T follicular helper cell (primary cell): ENCODE data around the gene AP2B1.

Source experiments
- DNase-seq: peaks from one replicate; pipeline ENCODE4 v3.0.0-alpha.2; 2020; ENCODE audit warnings: low read depth

Gene AP2B1

GRCh38 chr17:35630530-35631148, 43.5 kb downstream of the AP2B1 start:
- DNase-seq: no peak

DNA sequence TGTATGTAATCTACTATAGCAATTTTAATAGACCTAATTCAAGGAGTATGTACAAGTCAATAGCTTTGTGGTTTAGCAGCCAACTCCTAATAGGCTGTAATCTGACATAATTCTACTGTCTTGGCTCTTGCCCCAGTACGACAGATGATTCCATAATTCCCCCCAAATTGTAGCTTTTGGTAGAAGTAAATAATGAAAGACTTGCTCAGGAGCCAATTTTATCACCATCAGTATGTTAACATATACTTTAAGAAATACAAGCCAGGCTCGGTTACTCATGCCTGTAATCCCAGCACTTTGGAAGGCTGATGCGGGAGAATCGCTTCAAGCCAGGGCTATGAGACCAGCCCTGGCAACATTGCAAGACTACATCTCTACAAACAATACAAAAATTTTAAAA, 53.9 kb downstream of the AP2B1 start:
- DNase-seq: no peak

DNA sequence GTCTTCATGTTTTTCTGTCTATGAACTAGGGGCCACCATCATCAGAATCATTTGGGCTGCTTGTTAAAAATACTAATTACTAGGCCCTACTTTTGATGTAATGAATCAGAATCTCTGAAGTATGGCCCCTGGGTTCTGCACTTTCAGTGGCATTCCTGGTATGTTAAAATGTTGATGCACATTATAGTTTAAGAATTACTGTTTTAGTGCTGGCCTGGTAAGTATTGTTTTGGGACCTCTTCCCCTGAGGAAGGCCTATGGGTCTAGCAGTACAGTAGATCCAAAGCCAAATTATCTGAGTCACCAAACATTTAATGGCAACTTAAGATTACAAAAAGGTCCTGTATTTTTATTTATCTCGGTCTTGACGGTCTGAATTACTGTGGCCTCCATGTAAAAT, 58.8 kb downstream of the AP2B1 start:
- no peak for DNase-seq

- no peak for DNase-seq
These were observed 64.3 kb downstream of the AP2B1 start for GRCh38 chr17:35651467-35651866.

DNA sequence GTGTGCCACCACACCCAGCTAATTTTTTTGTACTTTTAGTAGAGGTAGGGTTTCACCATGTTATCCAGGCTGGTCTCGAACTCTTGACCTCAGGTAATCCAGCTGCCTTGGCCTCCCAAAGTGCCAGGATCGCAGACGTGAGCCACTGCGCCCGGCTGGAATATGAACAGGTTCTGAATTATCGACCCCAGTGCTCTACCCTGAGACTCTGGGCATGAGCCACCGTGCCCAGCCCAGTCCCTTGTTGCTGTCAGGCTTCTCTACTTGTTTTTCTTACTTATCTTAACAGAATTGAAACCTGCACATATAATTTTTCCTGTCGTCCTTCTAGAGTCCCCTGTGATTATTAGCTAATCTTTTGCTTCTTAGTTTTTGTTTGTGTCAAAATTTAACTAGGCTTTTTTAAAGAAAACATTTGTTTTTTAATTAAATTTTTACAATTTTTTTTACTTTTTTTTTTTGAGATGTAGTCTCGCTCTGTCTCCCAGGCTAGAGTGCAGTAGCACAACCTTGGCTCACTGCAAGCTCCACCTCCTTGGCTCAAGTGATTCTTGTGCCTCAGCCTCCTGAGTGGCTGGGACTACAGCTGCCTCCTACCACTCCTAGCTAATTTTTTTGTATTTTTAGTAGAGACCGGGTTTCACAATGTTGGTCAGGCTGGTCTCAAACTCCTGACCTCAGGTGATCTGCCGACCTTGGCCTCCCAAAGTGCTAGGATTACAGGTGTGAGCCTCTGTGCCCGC, 66.7 kb downstream of the AP2B1 start:
- no peak for DNase-seq

GRCh38 chr17:35655303-35655702, 68.2 kb downstream of the AP2B1 start:
- DNase-seq: no peak

GRCh38 chr17:35660902-35661301, 73.8 kb downstream of the AP2B1 start:
- no peak for DNase-seq

DNA sequence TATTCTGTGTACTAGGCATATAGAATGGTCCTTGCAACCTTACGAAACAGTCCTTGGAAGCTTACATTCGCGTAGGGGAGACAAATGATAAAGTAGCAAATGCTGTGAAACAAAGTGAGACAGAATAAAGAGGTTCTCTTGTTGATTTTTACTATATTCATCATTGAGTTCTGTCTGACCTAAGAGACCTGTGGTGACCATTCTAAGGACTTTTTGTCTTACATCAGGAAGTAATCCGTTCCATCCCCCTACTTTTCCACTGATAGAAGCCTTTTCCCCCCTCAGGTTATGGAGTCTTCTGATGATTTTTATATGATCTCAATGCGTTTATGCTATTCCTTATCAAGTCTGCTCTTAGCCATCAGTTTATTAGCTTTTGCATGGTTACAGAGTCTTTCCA, 77.6 kb downstream of the AP2B1 start:
- DNase-seq: no peak

DNA sequence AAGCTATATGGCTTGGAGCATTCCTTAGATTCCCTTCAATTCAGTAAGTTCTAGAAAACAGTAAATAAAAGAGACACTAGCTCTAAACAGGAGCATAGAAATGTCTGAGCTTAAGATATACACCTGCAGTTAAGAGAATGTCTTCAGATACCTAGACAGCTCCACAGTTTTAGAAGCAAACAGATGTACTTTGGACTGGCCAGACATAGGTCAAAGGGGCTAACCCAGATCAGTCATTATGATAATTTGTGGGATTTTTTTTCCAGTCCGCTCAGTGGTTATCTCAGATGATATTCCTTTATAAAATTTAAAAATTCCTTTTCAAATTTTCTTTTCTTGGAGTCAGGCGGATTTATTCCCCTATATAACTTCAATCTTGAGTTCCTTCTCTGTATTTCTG, 78.5 kb downstream of the AP2B1 start:
- no peak for DNase-seq

GRCh38 chr17:35666070-35666469, 78.9 kb downstream of the AP2B1 start:
- no peak for DNase-seq

DNA sequence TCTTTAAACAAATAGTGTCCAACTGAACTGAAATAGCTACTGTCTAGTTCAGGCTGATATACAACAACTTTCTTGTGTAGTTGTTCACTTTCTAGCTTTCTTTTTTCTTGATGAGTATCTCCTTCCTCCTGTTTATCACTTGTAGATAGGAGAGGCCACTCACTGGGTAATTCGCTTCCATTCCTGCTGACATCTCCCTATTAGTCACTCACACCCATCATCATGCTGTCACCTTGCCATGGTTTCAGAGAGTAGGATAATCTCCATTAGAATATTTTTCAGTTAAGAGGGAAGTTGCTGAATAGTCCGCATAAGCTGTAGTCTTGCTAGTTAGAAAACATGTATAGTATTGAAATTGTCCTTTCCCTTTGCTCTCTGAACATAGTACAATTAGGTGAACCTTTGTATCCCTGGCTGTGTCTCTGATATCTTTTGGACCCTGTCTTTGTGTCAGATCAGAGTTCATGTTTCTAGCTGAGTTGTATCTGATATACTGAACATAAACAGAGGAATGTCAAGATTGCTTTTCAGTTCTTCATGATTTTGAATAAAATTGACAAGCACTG, 79.9 kb downstream of the AP2B1 start:
- no peak for DNase-seq

GRCh38 chr17:35668802-35669201, 81.7 kb downstream of the AP2B1 start:
- no peak for DNase-seq

DNA sequence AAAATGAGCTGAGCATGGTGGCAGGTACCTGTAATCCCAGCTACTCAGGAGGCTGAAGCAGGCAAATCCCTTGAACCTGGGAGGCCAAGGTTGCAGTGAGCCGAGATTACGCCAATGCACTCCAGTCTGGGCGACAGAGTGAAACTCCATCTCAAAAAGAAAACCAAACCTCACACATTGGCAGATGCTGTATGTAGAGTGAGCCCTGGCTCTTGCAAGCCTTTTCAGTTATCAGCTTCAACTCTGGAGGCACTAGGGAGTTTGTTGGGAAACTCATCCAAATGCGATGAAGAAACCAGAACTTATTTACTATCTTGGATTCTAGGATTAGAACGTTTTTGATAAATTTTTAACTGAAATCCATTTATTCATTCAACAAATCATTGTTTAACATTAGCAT, 87.4 kb downstream of the AP2B1 start:
- DNase-seq: no peak

DNA sequence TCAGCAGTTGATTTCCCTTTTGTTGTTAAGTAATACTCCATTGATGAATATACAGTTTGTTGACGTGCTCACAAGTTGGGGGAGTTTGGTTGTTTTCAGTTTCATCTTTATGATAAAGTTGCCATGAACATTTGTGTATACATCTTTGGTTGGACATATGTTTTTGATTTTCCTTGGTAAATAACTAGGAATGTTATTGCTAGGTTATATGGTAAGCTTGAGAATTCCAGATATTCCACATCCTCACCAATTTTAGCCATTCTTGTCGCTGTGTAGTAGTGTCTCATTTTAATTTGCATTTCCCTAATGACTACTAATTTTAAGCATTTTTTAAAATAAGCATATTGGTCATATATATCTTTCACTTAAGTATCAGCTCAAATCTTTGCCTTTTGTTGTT, 89.3 kb downstream of the AP2B1 start:
- no peak for DNase-seq

- DNase-seq: no peak
These were observed 92.0 kb downstream of the AP2B1 start for GRCh38 chr17:35679007-35679682.

- no peak for DNase-seq
These were observed 96.5 kb downstream of the AP2B1 start for GRCh38 chr17:35683591-35683990.

DNA sequence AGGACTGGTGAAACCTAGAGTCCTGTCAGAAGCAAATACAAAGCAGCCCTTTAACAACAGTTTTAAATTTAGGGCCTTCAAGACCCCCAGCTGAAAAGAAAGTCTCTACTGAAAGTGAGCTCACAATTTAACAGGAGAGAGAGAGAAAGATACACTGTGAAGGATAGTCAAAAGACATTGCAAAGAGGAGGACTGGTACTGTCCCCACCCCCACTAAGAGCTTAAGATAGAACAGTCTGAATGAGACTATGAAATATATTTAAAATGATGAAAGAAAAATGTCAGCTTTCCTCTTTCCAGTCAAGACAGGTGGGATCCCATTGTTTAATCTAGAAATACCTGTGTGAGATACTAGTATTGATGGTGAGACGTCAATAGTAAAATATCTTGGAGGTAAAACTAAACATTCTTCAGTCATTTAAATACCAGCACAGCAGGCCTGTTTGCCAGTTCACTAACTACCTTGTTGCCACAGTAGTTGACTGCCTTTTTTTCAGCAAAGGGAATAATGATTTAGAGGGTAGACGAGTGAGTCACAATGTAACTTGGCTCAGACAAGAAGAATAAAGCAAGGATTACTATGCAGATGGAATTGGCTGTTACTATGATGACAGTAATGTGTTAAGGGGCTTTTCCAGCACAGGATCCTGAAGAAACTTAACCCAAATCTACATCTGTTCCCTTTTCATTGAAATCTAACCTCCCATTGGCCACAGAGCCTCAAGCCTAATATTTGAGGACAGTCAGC, 97.1 kb downstream of the AP2B1 start:
- DNase-seq: no peak

GRCh38 chr17:35692512-35693210, 105.5 kb downstream of the AP2B1 start:
- DNase-seq: no peak

- no peak for DNase-seq
These were observed 106.5 kb downstream of the AP2B1 start for GRCh38 chr17:35693662-35694061.

- no peak for DNase-seq
These were observed 107.8 kb downstream of the AP2B1 start for GRCh38 chr17:35694906-35695305.

DNA sequence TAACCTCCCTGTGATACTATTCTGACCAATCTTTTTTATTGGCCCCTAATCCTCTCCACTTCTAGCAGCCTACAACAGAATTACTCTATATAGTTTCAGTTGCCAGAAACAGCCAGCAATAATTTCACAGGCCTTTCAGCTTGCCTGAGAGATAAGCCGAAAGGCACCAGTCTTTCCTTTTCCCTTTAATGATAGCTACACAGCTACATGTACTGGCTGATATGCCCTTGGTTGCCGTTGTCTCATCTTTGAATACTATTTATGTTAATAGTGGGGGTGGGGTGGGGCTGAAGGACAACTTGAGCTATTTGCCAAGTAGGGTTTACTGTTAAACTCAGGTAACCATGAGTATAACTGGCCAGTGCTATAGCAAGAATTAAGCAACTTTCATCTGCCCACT, 108.5 kb downstream of the AP2B1 start:
- DNase-seq: no peak

GRCh38 chr17:35698800-35699199, 111.7 kb downstream of the AP2B1 start:
- DNase-seq: no peak
